Measurements from ENCODE around the gene NTM. TPM values are rescaled to one million over a fixed set of nuclear protein-coding genes. Genes with fewer than 3 reads are reported as not detected.

Gene NTM
- total and polyA plus RNA-seq, 2 of the 8 experiments (the other 6 are each of a cell fraction or from before 2014, with no cell fraction given), result 13.4 to 20.0 TPM

GRCh38 chr11:131816051-131816450, 445.6 kb downstream of the NTM start:
- H3K27me3 ChIP-seq (replicated peaks in 1 of 4; ENCODE audit: control insufficient read depth in 3 of 4, extremely low read depth in 1 of 4, insufficient read depth in 3 of 4, low read length in 3 of 4), result no peaks in the 10 kb centered on the region
- H4K91ac ChIP-seq (replicated peaks; ENCODE audit: insufficient read length, low read length), result no peak overlapping the region
- no peak overlapping the region for H3K4ac ChIP-seq (replicated peaks; ENCODE audit: insufficient read length, low read depth, low read length)
- DNase-seq (ENCODE audit: low read depth in 1 of 2, low spot score in 2 of 2) (no peak), FAIRE-seq (no peak)
- no peaks in the 10 kb centered on the region for H3K23me2 ChIP-seq (ENCODE audit: low read depth, low read length)
- no peak overlapping the region for H3K27ac ChIP-seq (ENCODE audit: low read depth, low read length)
- POLR2A ChIA-PET (ENCODE audit: partially characterized antibody), result no interaction called here
- peak overlapping the region; percentile 38; the same call in 1 of the 2 replicates for H3K18ac ChIP-seq (ENCODE audit: extremely low read depth, low read length)
- H4K8ac ChIP-seq (ENCODE audit: extremely low read depth, insufficient read depth, low read length), result no peak overlapping the region
- H3K4me2 ChIP-seq (ENCODE audit: insufficient read depth in 1 of 2, low read depth in 2 of 2, low read length in 2 of 2), result no peak overlapping the region
- H3K23ac ChIP-seq (ENCODE audit: insufficient read length), result no peak overlapping the region
- H4K5ac ChIP-seq (ENCODE audit: insufficient read length, low read depth, low read length), result no peak overlapping the region
- H3K56ac ChIP-seq (replicated peaks; ENCODE audit: insufficient read length, low read depth, low read length), result no peak overlapping the region
- no peaks in the 10 kb centered on the region for H3K9me3 ChIP-seq (ENCODE audit: insufficient read depth in 2 of 2, low read depth in 1 of 2, low read length in 1 of 2)
- WGBS, 2 experiments (ENCODE audit: extremely low coverage in 1 of 2, insufficient coverage in 1 of 2, insufficient read length in 1 of 2, insufficient replicate concordance in 2 of 2, low coverage in 1 of 2, low lambda C conversion rate in 2 of 2, missing lambda C conversion rate in 1 of 2), result 98% methylated on average over 5 of the region's 5 CpGs; no CpG with 5 or more reads in 1 of the 2 experiments
- H2AFZ ChIP-seq (ENCODE audit: low read length), result no peak overlapping the region
- no peak overlapping the region for H3K9ac ChIP-seq (replicated peaks in 1 of 4; ENCODE audit: extremely low read depth in 1 of 4, low read depth in 3 of 4, low read length in 3 of 4)
- no peaks in the 10 kb centered on the region for H3K79me2 ChIP-seq (ENCODE audit: control insufficient read depth in 1 of 2, insufficient read depth in 2 of 2, low read length in 2 of 2)
- H3K79me1 ChIP-seq (ENCODE audit: low read depth, low read length), result no peaks in the 10 kb centered on the region
- no peak overlapping the region for H2AK5ac ChIP-seq (ENCODE audit: low read depth, low read length)
- no peak overlapping the region for H2BK20ac ChIP-seq (ENCODE audit: low read length)
- no peak overlapping the region for H2BK120ac ChIP-seq (replicated peaks; ENCODE audit: low read depth, low read length)
- no peaks in the 10 kb centered on the region for H4K20me1 ChIP-seq (replicated peaks in 1 of 2; ENCODE audit: control insufficient read depth in 1 of 2, insufficient read depth in 2 of 2, low read length in 2 of 2)
- H3K14ac ChIP-seq (ENCODE audit: insufficient read length), result no peak overlapping the region
- H2BK15ac ChIP-seq (ENCODE audit: low read length), result peak overlapping the region; percentile 40; the same call in 1 of the 2 replicates
- H2BK5ac ChIP-seq (ENCODE audit: low read depth, low read length), result no peak overlapping the region
- no peak overlapping the region for H2BK12ac ChIP-seq (ENCODE audit: low read depth, low read length)
- no peaks in the 10 kb centered on the region for H3K36me3 ChIP-seq (ENCODE audit: control insufficient read depth in 2 of 4, insufficient read depth in 4 of 4, low read length in 3 of 4)
- CTCF ChIA-PET (ENCODE audit: partially characterized antibody), result interaction anchor here (1.2 to 1.8 kb wide), 3 partner anchors 52 to 87 kb away, joined by 4 to 8 read pairs (median 7); no protein-coding TSS in a partner anchor
- H3K4me1 ChIP-seq (replicated peaks in 1 of 4; ENCODE audit: control insufficient read depth in 3 of 4, insufficient read depth in 4 of 4, low read length in 3 of 4), result peaks cover 4 to 21% (median 9%) of the 10 kb centered on the region in 4 experiments
- H3K4me3 ChIP-seq (ENCODE audit: extremely low read depth in 1 of 4, insufficient read depth in 2 of 4, low read depth in 3 of 4, low read length in 4 of 4), result no peak overlapping the region
- no peak for TF ChIP-seq NRF1 (IDR thresholded peaks at IDR 0.05; ENCODE audit: low read depth, low read length)
- no peak for TF ChIP-seq GABPA (IDR thresholded peaks at IDR 0.05; ENCODE audit: borderline replicate concordance, insufficient read depth, low read length)
- TF ChIP-seq POLR2A (IDR thresholded peaks at IDR 0.05; ENCODE audit: control extremely low read depth in 1 of 2, low read depth in 2 of 2, low read length in 2 of 2), result no peak
- no peak for TF ChIP-seq TAF1 (IDR thresholded peaks at IDR 0.05; ENCODE audit: low read depth, low read length)
- no peak for TF ChIP-seq RFX5 (IDR thresholded peaks at IDR 0.05; ENCODE audit: borderline replicate concordance, low read depth, low read length)
- no peak for TF ChIP-seq PHF8 (conservative IDR thresholded peaks at IDR 0.05; ENCODE audit: low read depth, low read length)
- no peak for TF ChIP-seq SIRT6 (IDR thresholded peaks at IDR 0.05; ENCODE audit: low read length)
- no peak for TF ChIP-seq TCF12 (IDR thresholded peaks at IDR 0.05; ENCODE audit: low read depth, low read length)
- TF ChIP-seq NANOG (IDR thresholded peaks at IDR 0.05; ENCODE audit: insufficient read depth, low read depth, low read length, poor library complexity, severe bottlenecking), result no peak
- TF ChIP-seq ZNF274 (IDR thresholded peaks at IDR 0.05; ENCODE audit: borderline replicate concordance, extremely low read depth, low read length), result no peak
- TF ChIP-seq KDM5A (IDR thresholded peaks at IDR 0.05; ENCODE audit: low read length), result no peak
- TF ChIP-seq ASH2L (IDR thresholded peaks at IDR 0.05; ENCODE audit: low read length), result no peak
- no peak for TF ChIP-seq POLR2AphosphoS5 (IDR thresholded peaks at IDR 0.05; ENCODE audit: low read depth, low read length)
- TF ChIP-seq RAD21 (IDR thresholded peaks at IDR 0.05 in 1 of 2, conservative IDR thresholded peaks at IDR 0.05 in 1 of 2; ENCODE audit: low read depth in 2 of 2, low read length in 2 of 2), result no peak
- no peak for TF ChIP-seq MAX (IDR thresholded peaks at IDR 0.05)
